Measurements from ENCODE around the gene ALDH3B2.

GRCh38 chr11:67612751-67613150 is 61.7 kb downstream of the ALDH3B2 start:
- TF ChIP-seq, protein P1, sequence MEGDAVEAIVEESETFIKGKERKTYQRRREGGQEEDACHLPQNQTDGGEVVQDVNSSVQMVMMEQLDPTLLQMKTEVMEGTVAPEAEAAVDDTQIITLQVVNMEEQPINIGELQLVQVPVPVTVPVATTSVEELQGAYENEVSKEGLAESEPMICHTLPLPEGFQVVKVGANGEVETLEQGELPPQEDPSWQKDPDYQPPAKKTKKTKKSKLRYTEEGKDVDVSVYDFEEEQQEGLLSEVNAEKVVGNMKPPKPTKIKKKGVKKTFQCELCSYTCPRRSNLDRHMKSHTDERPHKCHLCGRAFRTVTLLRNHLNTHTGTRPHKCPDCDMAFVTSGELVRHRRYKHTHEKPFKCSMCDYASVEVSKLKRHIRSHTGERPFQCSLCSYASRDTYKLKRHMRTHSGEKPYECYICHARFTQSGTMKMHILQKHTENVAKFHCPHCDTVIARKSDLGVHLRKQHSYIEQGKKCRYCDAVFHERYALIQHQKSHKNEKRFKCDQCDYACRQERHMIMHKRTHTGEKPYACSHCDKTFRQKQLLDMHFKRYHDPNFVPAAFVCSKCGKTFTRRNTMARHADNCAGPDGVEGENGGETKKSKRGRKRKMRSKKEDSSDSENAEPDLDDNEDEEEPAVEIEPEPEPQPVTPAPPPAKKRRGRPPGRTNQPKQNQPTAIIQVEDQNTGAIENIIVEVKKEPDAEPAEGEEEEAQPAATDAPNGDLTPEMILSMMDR (IDR thresholded peaks at IDR 0.05; ENCODE audit: poor library complexity) = no peak
- no peak for TF ChIP-seq EZH2phosphoT487 (IDR thresholded peaks at IDR 0.05; ENCODE audit: low read depth, severe bottlenecking, unreplicated experiment)
- TF ChIP-seq EZH2 (IDR thresholded peaks at IDR 0.05; ENCODE audit: borderline replicate concordance) = no peak
